Endothelial cell of umbilical vein (primary cell): Measurements from ENCODE around the gene ZKSCAN3.

Experiments used
- CTCF ChIP-seq, 2 donors: IDR thresholded peaks; 1 replicate in 1 of 2; 2 replicates in 1 of 2; pipeline ENCODE4 v1.5.1; 2011; ENCODE audit warnings: low read length in 2 of 2, mild to moderate bottlenecking in 2 of 2, moderate library complexity in 2 of 2, control low read depth in 1 of 2, inconsistent platforms in 1 of 2, low read depth in 1 of 2; ENCODE audit not compliant: insufficient read depth in 1 of 2; ENCODE audit errors: extremely low read depth in 1 of 2
- EZH2 ChIP-seq: IDR thresholded peaks from 2 replicates; pipeline ENCODE4 v1.6.1; 2012; ENCODE audit warnings: borderline replicate concordance, low read depth, mild to moderate bottlenecking, moderate library complexity, low read length, inconsistent platforms; ENCODE audit not compliant: severe bottlenecking
- JUN ChIP-seq: IDR thresholded peaks from 2 replicates; pipeline ENCODE4 v1.6.1; 2011; ENCODE audit warnings: borderline replicate concordance, low read depth; ENCODE audit not compliant: insufficient read length, insufficient read depth
- MAX ChIP-seq: IDR thresholded peaks from 2 replicates; pipeline ENCODE4 v1.6.1; 2011; ENCODE audit not compliant: insufficient read depth, insufficient read length
- MYC ChIP-seq: IDR thresholded peaks from one replicate; pipeline ENCODE4 v1.6.1; 2011; ENCODE audit warnings: mild to moderate bottlenecking, low read depth, low read length
- POLR2A ChIP-seq: IDR thresholded peaks from 2 replicates; pipeline ENCODE4 v1.6.1; 2012; ENCODE audit warnings: low read depth, mild to moderate bottlenecking, control low read depth, low read length
- POLR2AphosphoS5 ChIP-seq: IDR thresholded peaks from 2 replicates; pipeline ENCODE4 v1.6.1; 2012; ENCODE audit warnings: low read depth, mild to moderate bottlenecking, control low read depth, low read length, moderate library complexity; ENCODE audit not compliant: insufficient read depth

- TF ChIP-seq EZH2 (no peak), CTCF (IDR thresholded peaks at IDR 0.05; ENCODE audit: extremely low read depth in 1 of 2, insufficient read depth in 1 of 2, low read depth in 1 of 2, low read length in 2 of 2) (no peak), JUN (no peak), POLR2A (no peak), MAX (no peak), MYC (no peak), POLR2AphosphoS5 (no peak)
Observed at GRCh38 chr6:28377879-28378278, 28.1 kb downstream of the ZKSCAN3 start.
